HG02623 (cell line): ENCODE results near the gene TMEM273.

Experiments used
- ATAC-seq: cut with Tn5 transposase; IDR thresholded peaks from one replicate; pipeline ENCODE4 v1.9.1; 2021; ENCODE audit warnings: moderate library complexity; ENCODE audit not compliant: unreplicated experiment

Gene TMEM273

GRCh38 chr10:49120911-49121310 lies 67.3 kb downstream of the TMEM273 start:
- no peak for ATAC-seq

GRCh38 chr10:49119746-49120145 lies 68.4 kb downstream of the TMEM273 start:
- no peak for ATAC-seq

GRCh38 chr10:49118430-49119074 lies 69.6 kb downstream of the TMEM273 start:
- ATAC-seq: no peak

GRCh38 chr10:49117376-49118070 lies 70.7 kb downstream of the TMEM273 start:
- ATAC-seq: no peak

- no peak for ATAC-seq
Measured at GRCh38 chr10:49116509-49117375, 71.4 kb downstream of the TMEM273 start.

- no peak for ATAC-seq
Measured at GRCh38 chr10:49115796-49116508, 72.2 kb downstream of the TMEM273 start.

- ATAC-seq: no peak
Measured at GRCh38 chr10:49115015-49115795, 73.0 kb downstream of the TMEM273 start, which contains the start of gene VSTM4. Gene VSTM4 (minus strand): TSS chr10:49115522. CDS start chr10:49115485, 37 bp downstream.

GRCh38 chr10:49114718-49115014 lies 73.5 kb downstream of the TMEM273 start:
- ATAC-seq: no peak

GRCh38 chr10:49113741-49114141 lies 74.5 kb downstream of the TMEM273 start:
- no peak for ATAC-seq

- ATAC-seq: no peak
Measured at GRCh38 chr10:49112851-49113250, 75.3 kb downstream of the TMEM273 start.

- no peak for ATAC-seq
Measured at GRCh38 chr10:49112098-49112497, 76.1 kb downstream of the TMEM273 start.

GRCh38 chr10:49111320-49111698 lies 76.9 kb downstream of the TMEM273 start:
- no peak for ATAC-seq

- ATAC-seq: no peak
Measured at GRCh38 chr10:49110684-49111319, 77.4 kb downstream of the TMEM273 start.

GRCh38 chr10:49109669-49110340 lies 78.4 kb downstream of the TMEM273 start:
- no peak for ATAC-seq

- ATAC-seq: no peak
Measured at GRCh38 chr10:49108656-49109055, 79.5 kb downstream of the TMEM273 start.

- ATAC-seq: no peak
Measured at GRCh38 chr10:49107887-49108267, 80.3 kb downstream of the TMEM273 start.

- no peak for ATAC-seq
Measured at GRCh38 chr10:49107111-49107886, 80.9 kb downstream of the TMEM273 start.

- ATAC-seq: no peak
Measured at GRCh38 chr10:49106451-49106850, 81.7 kb downstream of the TMEM273 start.

- ATAC-seq: no peak
Measured at GRCh38 chr10:49105076-49105475, 83.1 kb downstream of the TMEM273 start.
